COR-L47 (cell line): ENCODE measurements around the gene SRP68.
"Not testable (repeated sequence)": the region's sequence is repeated elsewhere in the genome, so short reads cannot be mapped to it uniquely, and the experiment has no call there.

Experiments used
- DNase-seq: peaks from one replicate; lab custom pipeline; 2025; lab: John Stamatoyannopoulos, UW

SRP68 gene

DNA sequence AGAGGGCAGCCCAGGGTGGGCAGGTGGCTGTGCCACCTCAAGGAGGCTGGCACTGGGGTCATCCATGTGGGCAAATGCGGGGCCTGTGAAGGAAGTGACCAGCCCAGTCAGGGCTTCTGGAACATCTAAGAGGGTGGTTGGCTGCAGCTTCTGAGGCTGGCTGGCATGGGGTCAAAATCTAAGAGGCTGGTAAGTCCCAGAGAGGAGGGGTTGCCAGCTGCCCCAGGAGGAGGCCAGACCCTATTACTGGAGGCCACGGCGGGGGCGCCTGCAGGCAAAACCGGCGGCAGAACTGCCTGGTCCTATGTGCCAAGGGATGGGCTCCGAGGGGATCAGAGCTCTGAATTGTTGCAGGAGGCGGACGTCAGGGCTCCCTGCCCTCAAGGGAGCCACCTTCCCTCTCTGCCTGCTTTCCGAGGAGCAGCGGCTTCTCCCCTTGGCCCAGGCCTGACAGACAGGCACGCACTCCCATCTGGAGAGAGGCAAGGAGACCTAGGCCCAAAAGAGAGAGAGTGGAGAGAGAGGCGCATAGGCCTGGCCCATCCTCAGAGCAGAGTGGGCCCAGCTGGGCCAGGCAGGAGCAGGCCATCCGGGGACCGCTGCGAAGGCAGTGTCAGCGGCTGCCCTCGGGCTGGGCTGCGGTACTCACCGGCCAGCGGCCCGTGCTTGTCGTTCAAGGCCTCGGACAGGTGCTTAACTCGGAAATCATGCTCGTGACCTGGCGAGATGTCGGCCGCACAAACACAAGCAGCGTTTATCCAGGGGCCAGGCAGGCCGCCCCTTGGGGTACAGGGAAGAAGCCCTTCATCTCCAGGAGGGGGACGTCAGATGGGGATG, 17.6 kb upstream of the SRP68 start:
- DNase-seq = no peak

DNA sequence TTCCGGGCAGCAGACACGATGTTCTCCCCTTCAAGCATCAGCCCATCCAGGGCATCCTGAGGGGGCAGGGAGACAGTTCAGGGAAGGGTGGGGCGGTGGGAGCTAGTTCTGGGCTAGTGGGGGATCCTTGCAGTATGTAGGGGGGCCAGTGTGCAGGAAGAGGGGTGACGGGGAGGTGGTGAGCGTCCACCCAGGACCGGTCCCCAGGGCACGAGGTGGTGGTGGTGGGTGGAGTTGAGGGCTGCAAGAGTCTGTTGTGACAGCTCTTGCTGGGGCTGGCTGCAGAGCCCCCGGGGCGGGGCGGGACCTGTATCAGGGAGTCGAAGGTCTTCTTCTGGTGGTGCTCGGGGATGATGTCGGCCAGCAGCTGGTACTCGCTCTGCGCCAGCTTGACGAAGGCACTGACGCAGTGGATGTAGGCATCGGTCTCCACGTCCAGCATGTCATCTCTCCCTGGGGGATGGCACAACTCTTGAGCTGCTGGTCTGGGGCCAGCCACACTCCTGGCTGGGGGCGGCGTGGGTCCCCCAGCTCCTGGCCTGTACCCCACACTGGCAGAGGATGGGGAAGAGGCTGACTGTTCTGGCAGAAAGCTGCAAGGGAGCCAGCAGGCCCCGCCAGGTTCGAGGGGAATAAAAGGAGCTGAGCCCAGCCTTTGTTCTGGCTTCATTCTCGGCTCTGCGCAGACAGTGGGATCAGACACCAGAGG, 16.7 kb upstream of the SRP68 start:
- DNase-seq = no peak

DNA sequence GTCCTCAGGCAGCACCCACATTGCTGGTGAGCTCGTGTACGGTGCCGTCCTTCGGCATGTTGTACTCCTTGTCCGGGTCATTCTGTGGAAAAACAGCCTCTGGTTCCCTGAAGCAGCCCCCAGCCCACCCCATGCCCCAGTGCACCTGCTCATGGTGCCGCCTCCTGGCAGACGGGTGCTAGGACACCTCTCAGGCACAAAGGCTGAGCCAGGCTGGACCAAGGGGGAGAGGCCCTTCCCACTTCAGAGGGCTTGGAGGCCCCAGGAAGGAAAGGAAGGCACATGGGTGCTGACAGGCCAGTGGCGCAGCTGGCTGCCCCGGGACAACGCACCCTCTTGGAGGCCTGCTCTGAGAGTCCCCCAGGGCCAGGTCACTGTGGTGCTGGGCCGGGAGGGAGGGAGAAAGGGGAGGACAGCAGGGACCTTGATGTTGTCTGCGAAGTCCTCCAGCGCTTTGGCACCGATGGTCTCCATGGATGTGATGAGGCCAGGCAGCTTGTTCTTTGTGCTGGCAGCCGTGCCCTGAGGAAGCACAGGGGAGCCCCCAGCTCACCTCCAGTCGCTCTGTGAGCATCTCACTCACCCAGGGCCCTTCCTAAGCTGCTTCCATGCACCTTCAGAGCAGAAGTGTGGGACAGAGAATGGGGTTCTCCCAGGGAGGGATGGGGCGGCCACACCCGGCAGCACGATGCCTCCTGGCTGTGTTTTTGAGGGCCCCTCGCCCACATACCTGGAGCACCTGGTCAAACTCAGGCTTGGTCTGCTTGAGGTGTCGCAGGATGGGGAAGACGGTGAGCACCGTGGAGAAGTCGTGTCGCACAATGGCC, 15.9 kb upstream of the SRP68 start:
- no peak for DNase-seq

DNA sequence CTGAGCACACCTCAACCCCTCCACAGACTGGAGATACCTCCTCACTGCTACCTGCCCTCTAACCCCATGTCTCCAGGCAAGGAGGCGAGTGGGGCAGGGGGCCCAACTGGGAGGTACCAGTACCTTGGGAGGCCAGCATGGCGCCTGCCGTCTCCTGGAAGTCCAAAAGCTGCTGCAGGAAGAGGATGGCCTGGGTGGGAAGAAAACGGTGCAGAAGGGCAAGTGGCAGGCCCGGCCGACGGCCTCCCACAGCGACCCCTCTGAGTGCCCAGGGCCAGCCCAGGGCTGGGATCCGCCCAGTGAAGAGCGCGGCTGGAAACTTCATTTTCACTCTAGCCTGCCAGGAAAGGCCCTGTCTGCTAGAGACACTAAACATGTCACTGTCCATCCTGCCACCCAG, 15.2 kb upstream of the SRP68 start:
- DNase-seq = no peak

DNA sequence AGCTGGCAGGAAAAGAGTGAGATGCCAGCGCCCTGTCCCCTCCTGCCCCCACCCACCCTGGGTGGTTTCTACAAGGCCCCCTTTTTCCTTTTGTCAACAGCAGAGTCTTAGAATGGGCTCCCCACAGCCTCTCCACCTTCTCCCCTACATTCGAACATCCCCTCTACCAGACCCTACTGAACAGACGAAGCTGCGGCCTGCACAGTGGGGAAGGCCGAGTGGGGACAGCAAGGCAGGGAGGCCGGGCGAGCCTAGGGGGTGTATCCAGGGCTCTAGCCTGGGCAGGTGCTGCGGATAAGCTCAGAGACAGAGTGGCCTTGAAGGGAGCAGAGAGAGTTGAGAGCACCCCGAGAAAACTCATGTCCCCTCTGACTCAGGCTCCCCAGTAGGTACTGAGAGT, 14.1 kb upstream of the SRP68 start:
- no peak for DNase-seq

DNA sequence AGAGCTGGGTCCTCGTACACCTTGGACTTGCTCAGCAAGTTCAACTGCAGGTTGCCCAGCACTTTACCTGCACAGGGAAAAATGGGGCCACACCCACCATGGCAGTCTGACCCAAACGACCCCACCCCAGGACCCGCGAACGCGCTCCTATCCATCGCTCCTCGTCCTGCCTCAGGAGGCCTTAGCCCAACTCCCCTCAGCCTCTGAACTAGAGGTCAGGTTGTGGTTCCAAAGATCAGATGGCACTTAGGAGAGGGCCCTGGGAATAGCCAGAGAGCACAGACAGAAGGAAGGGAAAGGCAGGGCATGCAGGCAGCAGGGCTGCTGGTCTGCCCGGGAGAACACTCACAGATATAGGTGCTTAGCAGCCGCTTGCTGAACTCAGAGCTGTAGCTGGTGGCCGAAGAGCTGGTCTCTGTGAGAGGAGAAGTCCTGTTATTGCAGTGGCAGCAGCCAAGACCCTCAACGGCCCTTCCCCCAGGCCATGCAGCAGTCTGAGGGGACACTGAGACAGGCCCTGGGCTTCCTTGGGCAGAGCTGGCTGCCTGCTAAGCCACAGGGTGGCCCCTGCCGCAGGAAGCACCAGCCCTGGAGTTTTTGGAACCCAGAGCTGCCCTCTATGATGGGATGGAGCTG, 13.5 kb upstream of the SRP68 start:
- DNase-seq = no peak

DNA sequence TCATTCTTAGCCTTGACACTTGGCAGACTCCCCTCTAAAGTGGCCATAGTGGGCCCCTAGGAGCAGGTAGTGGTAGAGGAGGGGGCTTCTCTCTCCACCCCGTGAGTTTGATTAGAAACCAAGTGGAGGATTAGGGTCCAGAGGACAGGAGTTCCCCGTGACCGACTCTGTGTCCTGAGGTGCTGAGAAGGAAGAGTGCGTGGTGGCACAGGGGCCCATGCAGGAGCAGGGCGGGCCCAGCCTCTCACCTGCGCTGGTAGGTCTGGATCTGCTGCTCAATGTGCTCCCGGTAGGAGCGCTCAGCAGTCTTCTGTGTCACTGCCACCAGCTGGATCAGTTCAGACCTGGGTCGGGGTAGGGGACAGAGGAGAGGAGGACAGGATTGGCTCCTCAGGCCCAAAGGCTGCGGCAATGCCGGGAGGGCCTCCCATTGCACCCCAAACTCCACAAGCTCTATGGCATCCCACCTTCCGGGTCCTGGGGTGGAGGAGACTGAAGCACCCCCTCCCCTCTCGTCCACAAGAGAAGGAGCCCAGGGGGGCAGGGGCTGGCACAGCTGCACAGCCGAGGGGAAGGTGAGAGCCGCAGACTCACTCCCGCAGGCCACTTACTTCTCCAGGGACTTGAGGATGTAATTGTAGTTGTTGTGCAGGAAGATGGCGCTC, 12.9 kb upstream of the SRP68 start:
- no peak for DNase-seq

DNA sequence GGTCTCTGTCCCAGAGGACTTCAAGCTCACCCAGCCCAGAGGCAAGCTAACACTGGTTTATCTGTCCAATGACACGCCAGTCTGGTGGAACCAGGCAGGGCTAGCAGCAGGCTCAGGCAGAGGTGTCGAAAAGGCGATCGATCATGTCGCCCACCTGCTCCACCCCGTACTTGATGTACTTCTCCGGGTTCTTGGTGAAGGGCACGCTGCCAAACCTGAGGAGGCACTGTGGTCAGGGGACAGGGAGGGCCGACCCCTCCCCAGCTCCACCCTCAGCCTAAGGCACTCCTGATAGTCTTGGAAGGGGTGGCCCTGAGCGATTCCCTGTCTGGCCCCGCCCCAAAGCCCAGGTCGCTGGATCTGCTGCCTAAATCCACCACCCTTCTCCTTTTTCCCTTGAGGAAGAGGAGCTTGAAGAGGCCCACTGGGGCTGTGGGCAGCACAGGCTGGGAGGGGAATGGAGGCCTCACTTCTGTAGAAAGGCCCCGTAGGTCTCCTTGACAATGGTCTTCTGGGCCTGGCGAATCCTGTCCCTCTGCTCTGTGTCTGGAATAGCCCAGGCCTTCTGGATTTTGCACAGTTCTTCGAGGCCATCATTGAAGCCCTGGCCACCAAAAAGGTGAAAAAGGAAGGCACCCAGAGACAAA, 11.3 kb upstream of the SRP68 start:
- DNase-seq = no peak

DNA sequence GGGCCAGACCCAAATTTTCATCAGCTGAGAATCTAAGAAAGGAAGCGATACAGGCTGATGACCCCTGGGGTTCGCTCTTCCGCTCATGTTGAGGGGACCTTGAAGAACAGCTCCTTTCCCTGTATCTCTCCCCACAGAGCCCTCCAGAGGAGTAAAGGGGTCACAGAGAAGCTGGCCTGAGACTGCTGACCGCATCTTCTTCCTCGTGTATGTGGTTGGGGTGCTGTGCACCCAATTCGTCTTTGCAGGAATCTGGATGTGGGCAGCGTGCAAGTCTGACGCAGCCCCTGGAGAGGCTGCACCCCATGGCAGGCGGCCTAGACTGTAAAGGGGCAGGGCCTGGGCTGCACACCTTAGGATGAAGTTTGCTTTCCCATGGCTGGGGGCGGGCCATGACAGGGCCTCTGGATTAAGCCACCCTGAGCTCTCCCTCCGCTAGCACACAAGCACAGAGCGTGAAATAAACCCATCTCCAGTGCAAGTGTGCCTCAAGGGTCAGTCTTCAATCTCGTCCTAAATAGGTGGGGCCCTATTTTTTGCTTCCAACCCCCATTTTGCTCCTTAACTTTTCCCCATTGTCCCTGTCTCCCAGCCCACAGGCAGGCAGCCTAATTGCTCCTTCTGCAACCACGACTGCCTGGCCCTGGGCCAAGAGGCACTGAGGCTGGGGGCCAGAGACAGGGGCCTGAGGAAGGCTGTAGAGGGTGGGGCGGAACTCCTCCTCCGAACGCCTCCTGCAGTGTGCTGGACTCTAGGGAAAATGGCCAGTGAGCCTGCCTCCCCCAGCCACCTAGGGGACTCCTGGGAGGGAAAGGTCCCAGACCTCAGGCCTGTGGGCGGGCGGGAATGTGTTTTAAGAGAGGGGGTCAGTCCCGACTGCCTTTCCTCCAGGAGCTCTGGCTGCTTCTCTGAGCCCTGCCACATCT, 10.3 kb upstream of the SRP68 start:
- peak; percentile 43 for DNase-seq

DNA sequence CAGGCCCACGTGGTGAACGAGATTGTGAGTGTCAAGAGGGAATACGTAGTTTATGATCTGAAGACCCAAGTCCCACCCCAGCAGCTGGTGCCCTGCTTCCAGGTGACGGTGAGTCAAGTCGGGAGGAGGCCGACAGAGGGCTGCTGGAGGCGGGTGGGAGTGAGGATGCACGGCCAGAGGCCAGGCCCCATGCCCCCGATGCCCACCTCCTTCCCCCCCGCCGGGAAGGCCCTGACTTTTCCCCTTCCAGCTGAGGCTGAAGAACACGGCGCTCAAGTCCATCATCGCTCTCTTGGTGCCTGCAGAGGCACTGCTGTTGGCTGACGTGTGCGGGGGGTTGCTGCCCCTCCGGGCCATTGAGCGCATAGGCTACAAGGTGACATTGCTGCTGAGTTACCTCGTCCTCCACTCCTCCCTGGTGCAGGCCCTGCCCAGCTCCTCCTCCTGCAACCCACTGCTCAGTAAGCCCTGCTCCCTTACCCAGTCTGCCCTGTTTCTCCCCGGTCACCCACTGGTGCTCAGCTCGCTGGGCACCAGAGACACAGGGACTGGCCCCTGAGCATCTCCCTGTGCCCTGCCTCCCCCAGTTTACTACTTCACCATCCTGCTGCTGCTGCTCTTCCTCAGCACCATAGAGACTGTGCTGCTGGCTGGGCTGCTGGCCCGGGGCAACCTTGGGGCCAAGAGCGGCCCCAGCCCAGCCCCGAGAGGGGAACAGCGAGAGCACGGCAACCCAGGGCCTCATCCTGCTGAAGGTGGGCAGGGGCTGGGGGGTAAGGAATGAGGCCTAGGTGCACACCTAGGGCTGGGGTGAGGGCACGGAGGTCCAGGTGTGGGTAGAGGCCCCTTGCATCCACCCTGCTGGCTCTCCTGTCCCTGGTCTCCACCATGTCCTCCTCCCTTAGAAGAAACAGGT, 9.2 kb upstream of the SRP68 start:
- no peak for DNase-seq

DNA sequence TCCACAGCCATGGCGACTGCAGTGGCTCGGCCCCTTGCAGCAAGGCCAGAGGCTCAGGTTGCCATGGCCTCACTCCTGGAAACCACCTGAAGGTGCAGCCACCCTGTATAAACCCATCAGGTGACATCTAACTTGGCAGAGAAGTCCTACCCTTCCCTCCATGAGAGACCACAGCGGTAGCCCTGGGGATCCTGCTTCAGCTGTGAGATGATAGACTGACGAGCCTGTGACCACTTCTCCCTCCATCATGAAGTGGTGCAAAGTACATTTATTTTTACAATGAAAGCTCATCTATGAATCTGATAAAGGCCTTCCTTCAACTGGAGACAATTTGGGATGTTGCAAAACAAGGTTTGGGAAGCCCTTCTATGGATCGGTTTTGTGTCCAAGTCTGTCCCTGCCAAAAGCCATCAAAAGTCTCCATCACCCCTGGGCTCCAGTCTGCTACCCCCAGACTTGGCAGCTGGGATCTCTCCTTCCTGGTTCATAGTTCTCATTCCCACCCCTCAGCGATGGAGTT, 8.5 kb upstream of the SRP68 start:
- no peak for DNase-seq

DNA sequence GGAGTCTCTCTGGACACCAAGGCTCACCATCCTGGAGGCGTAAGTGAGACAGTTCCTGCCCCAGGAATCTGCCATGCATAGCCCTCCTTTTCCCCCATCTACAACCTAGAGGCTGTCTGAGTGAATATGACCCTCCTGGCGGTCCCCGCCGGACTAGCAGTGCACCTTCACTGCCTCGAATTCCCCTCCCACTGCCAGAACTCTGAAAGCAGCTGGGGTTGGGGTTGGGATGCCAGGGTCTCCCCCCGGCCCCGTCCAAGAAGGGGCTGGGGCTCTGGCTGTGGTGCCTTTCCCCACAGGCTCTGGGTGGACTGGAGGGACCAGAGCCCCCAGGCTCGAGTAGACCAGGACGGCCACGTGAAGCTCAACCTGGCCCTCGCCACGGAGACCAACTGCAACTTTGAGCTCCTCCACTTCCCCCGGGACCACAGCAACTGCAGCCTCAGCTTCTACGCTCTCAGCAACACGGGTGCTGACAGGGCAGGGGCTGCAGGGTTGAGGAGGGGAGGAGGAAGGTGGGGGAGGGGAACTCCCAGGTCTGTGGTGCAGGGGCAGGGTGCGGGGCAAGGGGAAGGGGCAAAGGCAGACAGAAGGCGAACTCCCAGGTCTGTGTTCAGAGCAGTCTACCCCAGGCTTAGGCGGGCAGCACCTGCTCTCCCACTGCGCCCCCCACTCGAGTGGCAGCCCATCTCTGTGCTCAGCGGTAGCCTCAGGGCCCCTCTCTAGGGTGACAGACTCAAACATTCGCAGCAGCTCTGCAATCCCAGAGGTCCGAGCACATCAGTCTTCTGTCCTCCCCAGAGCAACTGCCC, 7.8 kb upstream of the SRP68 start:
- no peak for DNase-seq

DNA sequence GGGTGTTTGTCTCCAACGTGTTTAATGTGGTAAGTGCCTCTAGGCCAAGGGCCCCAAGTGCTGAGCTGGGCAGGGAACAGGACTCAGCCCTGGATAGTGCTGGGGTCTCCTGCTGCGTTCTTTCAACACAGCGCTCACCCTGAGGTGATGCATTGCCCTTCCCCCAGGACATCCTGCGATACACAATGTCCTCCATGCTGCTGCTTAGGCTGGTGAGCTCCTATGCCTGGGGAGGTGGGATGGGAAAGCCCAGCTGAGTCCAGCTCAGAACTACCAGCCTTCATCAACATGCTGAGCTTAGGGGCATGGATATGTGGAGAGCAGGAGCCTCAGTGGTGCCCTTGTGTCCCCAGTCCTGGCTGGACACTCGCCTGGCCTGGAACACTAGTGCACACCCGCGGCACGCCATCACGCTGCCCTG, 7.2 kb upstream of the SRP68 start:
- no peak for DNase-seq

DNA sequence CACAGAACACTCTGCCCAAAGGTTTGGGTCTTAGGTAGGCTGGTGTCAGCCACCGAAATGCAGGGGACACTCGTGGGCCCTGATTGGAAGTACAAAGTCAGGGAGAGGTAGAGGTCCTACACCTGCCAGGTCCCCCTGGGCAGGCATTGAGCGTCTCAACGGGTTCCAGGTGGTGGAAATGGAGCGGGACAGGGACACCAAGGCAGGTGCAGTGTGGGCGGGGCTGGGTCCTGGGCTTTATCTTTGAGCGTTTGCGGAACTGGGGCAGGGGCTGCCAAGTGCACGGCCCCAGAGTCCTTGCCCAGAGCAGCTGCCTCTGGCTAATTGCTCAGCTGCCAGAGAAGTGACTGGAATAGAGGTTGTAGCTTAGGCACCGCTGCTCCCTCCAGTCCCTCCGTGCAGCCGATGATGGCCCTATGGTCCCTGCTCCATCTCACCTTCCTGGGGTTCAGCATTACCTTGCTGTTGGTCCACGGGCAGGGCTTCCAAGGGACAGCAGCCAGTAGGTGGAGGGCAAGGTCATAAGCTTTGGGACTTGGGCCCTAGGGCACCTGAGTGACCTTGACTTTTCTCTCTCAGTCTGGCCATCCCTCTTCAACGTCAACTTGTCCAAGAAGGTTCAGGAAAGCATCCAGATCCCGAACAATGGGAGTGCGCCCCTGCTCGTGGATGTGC, 6.7 kb upstream of the SRP68 start, which contains the start of gene ZACN:
TSS of gene ZACN (plus strand) at position 323 of the 675 bp plus-strand sequence. CDS start at position 406, 83 bp downstream.
- no peak for DNase-seq

DNA sequence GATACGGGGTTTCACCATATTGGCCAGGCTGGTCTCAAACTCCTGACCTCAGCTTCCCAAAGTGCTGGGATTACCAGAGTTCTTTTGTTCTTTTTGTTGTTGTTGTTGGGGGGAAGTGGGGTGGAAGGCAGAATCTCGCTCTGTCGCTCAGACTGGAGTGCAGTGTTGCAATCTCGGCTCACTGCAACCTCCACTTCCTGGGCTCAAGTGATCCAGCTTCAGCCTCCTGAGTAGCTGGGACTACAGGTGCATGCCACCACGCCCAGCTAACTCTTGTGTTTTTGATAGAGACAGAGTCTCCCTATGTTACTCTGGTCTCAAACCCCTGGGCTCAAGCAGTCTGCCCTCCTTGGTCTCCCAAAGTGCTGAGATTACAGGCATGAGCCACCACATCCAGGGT, 6.1 kb upstream of the SRP68 start:
- DNase-seq = not testable (repeated sequence)

DNA sequence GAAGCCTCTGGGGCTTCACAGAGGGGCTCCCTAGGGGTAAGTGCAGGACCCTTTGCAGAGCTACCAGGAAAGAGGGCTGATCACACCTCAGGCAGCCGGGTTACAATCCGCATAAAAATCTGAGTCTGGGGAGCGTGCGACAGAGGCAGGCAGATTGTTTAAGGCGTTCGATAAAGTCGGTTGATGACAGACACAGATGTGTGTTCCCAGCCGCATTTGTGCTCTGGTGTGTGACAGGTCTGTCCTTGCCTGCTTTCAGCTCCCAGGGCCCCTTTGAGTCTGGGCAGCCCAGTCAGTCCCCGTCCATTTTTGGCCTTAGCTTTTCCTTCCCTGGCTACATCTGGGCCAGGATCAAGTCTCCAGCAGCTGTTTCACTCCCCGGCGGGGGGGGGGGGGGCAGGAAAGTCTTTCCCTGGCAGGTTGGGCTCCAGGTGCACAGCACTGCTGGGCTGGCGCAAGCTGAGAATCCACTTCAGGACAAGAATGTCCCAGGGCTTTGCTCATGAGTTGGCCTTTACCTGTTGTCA, 5.3 kb upstream of the SRP68 start:
- no peak for DNase-seq
